ENCODE results near the gene ZNF236.

ZNF236 gene

GRCh38 chr18:76821875-76822505 is 367 bp upstream of the ZNF236 start:
- DNase-seq: no peak

DNA sequence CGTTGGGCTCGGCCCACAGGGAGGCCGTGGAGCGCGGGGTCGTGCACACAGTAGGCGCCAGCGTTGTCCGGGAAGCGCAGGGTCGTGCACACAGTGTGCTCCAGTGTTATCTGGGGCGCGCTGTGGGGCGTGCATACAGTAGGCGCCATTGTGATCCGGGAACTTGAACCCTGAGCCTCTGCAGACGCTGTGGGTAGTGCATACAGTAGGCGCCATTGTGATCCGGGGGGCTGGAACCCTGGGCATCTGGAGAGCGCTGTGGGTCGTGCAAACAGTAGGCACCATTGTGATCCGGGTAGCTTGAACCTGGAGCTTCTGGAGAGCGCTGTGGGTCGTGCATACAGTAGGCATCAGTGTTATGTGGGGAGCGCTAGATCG is 793 bp downstream of the ZNF236 start:
- DNase-seq: no peak

- no peak for DNase-seq
Observed at GRCh38 chr18:76823587-76824011, 1.2 kb downstream of the ZNF236 start.

DNA sequence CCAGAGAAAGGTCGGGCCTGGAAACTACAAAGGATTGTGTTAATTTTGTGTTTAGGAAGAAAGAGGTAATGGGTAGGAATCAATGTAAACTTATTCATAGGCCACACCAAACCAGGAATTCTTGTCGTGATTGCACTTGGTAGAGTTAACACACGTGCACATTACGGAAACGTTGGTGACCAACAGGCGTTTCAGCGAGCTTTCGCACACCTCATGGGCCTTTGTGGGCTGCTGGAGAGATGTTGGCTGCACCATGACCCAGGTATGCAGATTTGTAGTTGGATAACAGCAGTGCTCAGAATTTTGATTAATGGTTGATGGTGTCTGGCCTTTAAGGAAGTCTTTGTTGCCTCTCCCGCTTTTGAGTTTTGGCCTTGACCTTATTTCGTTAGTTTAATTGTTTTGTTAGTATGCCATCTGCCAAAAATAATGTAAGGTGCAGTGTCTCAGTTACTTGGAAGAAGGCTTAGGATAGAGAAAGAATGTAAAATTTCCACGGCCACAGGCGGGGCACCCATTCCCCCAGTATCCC is 1.9 kb downstream of the ZNF236 start:
- no peak for DNase-seq

- DNase-seq: no peak
Observed at GRCh38 chr18:76824754-76825153, 2.4 kb downstream of the ZNF236 start.

DNA sequence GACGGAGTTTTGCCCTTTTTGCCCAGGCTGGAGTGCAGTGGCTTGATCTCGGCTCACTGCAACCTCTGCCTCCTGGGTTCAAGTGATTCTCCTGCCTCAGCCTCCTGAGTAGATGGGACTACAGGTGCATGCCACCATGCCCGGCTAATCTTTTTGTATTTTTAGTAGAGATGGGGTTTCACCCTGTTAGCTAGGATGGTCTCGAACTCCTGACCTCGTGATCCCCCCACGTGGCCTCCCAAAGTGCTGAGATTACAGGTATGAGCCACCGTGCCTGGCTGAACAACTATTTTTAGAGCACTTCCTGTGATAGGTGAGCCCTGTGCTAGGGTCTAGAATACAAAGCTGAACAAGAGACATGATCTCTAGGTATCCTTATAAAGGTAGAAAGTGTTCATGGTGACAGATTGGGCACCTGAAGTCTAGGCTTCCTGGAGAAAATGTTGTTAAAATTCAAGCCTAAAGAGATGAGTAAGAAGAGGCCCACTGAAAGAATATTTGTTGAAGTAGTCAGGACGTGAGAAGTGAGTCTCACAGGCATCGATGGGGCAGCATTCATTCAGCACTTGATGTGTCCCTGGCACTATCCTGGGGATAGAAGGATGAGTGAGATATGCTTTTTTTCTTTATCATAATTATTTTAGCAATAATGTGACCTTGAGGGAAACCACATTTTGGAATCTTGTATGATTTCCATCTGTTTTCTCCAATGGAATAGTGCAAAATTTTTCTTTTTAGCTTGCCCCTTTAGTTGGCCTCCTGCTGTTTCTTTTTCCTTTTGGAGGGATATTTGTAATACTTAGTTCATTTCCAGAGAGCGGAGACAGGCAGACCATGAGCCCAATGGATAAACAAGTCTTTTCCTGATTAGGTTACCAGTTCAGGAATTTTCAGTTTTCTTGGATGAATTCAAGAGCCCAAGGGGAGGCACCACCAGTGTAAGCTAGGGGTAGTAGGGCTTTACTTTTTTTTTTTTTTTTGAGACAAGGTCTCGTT is 5.1 kb downstream of the ZNF236 start:
- DNase-seq: no peak

DNA sequence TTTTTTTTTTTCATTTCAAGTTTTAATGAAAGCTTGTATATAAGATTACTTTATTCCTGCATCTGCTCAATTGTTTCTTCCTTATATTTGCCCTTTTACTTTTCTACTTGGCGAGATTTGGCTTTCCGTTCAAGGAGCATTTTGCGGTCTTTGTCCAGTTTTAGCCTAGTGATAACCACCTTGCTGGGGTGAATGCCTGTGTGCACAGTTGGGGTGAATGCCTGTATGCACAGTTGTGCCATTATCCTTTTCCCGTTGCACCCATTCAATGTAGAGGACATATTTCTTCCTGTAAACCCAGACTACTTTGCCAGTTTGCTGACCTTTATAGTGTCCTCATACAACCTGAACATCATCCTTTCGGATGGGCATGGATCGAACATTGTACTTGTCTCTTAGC is 12.0 kb downstream of the ZNF236 start:
- DNase-seq: no peak

DNA sequence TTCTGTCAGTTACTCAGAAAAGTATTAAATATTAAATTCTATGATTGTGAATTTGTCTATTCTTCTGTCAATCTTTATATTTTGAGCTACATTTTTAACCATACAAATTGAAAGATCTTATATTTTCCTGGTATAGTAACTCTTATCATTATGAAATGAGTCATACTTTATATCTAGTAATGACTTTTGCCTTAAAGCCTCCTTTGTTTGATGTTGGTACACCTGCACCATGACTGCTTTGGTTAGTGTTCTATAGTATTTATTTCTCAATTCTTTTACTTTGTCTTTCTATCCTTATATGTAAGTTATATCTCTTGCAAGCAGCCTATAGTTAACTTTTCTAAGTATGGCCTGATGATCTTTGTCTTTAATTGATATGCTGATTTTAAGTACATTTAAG is 13.0 kb downstream of the ZNF236 start:
- no peak for DNase-seq

DNA sequence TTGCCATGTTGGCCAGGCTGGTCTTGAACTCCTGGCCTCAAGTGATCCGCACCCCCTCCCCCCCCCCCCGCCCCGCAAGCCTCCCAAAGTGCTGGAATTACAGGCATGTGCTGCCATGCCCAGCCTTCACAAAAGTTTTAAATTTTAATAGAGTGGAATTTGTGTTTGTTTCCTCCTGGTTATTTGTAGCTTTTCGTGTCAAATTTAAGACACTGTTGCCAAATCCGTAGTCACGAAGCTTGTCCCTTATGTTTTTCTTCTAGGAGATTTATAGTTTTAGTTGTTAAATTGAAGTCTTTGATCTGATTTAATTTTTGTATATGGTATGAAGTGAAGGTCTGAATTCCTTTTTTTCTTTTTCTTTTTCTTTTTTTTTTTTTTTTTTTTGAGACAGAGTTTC is 14.7 kb downstream of the ZNF236 start:
- DNase-seq: no peak

DNA sequence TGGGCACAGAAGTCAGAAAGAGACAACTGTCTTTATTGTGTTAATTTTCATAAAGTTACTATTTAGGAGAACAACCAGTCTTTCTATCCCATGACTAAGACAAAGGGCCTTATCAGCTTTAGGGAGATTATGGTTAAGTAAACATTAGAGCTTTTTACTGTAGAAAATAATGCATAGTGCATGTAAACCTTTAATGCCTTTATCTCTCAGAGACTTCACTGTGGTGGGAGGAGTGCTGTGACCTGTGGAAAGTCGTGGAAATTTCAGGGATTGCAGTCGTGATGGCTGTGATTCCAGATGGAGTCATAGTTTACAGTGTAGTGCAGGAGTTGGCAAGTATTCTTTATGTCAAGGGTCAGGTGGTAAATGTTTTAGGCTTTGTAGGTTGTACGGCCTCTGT is 15.8 kb downstream of the ZNF236 start:
- DNase-seq: no peak

- DNase-seq: no peak
Observed at GRCh38 chr18:76839086-76839794, 16.9 kb downstream of the ZNF236 start.

DNA sequence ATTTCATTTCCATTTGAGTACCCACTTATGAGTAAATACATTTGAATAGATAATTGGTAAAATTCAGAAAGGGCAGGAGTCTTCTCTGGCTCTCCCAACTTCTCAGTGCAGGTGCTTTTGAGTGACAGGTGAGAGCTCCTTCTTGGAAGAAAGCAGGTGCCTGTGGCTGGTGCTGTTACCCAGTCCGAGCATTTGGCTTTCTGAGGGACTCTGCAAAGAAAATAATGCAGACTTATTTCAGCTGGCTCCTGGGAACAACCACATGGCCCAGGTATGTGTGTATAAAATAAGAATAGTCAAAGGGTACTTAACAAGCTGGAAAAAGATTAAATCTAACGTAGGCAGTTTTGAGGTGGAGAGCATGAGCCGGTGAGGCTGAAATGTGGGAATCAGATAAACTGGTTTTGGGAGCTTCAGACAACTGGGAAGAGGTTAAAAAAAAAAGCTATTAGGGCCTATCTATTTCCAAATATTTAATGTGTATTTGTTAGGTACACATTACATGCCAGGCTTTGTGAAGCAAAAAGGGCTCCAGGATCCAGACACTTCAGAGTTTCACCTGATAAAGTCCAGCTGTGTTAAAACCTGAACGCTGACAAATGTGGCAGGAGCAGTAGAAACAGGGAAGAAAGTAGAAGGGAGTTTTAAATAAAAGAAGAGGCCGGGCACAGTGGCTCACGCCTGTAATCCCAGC is 20.6 kb downstream of the ZNF236 start:
- no peak for DNase-seq

DNA sequence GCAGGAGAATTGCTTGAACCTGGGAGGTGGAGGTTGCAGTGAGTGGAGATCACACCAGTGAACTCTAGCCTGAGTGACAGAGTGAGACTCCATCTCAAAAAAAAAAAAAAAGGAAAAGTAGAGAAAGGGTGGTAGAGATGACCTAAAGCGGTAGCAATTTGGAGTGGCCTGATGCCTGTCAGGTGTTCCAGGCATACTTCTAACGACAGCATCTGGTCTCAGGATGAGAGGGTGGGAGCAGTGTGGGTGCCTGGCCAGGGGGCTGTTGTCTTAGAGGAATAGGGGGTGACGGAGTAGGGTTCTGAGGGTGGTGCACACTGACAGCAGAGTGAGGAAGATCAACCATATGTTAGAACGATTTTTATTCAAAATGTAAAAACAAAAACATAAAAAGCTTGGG is 21.8 kb downstream of the ZNF236 start:
- no peak for DNase-seq

- DNase-seq: no peak
Observed at GRCh38 chr18:76844742-76845477, 22.6 kb downstream of the ZNF236 start.

GRCh38 chr18:76846217-76846616 is 23.9 kb downstream of the ZNF236 start:
- DNase-seq: no peak

DNA sequence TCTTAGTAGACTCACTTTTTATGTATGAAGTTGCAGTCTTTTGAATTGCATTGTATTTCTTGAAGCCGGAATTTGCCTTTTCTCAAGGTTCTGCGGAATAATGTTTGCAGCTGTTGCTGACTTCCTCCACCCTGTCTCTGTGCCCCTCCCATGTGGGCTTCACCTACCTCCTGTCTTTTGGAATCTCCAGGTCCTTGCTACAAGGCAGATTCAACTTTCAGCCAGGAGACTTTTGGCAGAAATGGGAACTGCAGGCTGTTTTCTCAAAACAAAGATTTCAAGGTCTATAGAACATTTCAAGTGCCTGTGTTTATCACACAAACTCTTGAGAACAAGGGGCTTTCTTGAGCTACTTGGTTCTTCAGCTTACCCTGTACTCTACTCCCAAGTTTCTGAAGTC is 25.6 kb downstream of the ZNF236 start:
- DNase-seq: no peak

DNA sequence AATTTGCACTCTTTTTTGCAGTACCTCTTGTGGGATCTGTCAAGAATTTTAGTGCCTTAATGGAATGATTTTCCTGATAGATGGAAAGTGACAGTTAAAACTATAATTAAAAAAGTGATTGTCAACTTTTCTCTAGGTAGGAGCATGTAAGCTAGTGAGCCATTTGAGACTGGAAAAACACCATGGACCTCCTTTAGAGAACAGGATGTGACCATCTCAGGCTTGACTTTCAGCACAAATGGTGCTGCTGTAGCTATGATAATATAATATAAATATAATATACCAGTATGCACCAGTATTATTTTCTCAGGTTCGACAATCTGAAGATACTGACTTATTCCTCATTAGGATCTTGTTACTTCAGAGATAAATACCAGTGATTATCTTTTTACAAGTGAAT is 27.8 kb downstream of the ZNF236 start:
- DNase-seq: no peak

GRCh38 chr18:76855594-76855993 is 33.2 kb downstream of the ZNF236 start:
- no peak for DNase-seq

- no peak for DNase-seq
Observed at GRCh38 chr18:76857476-76857875, 35.1 kb downstream of the ZNF236 start.

DNA sequence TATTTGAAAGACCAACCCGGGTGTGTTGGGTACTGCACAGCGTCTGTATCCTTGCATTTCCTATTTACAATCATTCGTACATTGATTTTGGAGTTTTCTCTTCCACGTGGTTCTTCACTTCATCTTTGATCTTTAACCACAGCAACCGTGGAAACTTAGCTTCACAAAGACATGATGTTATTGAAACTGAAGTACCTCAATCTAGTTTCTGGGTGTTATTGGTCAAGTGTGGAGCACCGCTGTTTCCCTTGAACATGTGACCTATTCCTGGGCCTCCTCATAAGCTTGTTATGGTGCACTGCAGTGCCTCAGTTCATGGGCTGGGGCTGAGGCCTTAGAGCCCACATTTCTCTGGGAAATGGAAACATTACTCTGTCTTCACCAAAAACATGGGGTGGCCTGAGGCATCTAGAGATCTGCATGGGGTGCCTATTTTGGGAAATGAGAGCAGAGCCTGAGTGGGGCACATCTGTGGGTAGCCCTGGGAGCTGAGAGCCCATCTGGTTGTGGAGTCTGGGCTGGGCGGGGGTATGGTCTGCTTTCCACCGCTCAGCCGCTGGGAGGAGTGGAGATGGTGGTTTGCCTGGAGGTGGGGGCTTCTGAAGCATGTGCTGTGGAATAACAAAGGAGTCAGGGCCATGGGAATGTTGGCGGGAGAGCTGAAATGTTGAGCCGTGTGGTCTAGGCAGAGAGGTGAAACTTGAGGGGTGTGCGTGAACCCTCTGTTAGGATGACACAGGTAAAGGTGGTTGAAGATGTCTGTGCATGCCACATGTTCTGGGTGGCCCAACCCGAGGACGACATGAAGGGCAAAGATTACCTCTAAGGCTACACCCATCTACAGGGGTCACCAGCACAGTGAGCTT is 37.4 kb downstream of the ZNF236 start:
- no peak for DNase-seq

- no peak for DNase-seq
Observed at GRCh38 chr18:76860411-76860810, 38.1 kb downstream of the ZNF236 start.

Measured in NCI-H187 treated with DMSO at 0.1 percent for 48 hours (cell line).